GM18951 (cell line): ENCODE measurements around the gene ZCCHC9.

Experiments used
- POLR2A ChIP-seq: IDR thresholded peaks from 4 replicates; pipeline ENCODE4 v1.6.1; 2011; ENCODE audit warnings: mild to moderate bottlenecking; ENCODE audit not compliant: insufficient read length, insufficient read depth; ENCODE audit errors: extremely low read depth
- in situ Hi-C: fragments of 300-500 bp; cut with MboI; formaldehyde crosslinking; loops from one replicate; pipeline ENCODE4 v1.12.0; 2022; ENCODE audit warnings: low sequenced_read_pairs, mixed read lengths, inconsistent platforms; ENCODE audit not compliant: unreplicated experiment

Gene ZCCHC9

GRCh38 chr5:81355291-81356251 is 54.2 kb downstream of the ZCCHC9 start:
- no peak for TF ChIP-seq POLR2A
- in situ Hi-C loops, result no loop called here

- in situ Hi-C loops, result no loop called here
- TF ChIP-seq POLR2A, result no peak
Measured at GRCh38 chr5:81359108-81359507, 57.7 kb downstream of the ZCCHC9 start.

- in situ Hi-C loops, result no loop called here
- TF ChIP-seq POLR2A, result no peak
Measured at GRCh38 chr5:81359881-81360280, 58.5 kb downstream of the ZCCHC9 start.

- in situ Hi-C loops, result no loop called here
Measured at GRCh38 chr5:81360640-81361039, 59.3 kb downstream of the ZCCHC9 start.

GRCh38 chr5:81361600-81361999 is 60.2 kb downstream of the ZCCHC9 start:
- TF ChIP-seq POLR2A, result no peak
- in situ Hi-C loops, result no loop called here

More at GRCh38 chr5:81360640-81361039, 59.3 kb downstream of the ZCCHC9 start:
- TF ChIP-seq POLR2A, result no peak
